C4-2B (cell line): ENCODE measurements around the gene GPS2.
A peak's percentile ranks its signal among the peaks of the same experiment; 100 is the strongest.

Experiments
- H3K27ac ChIP-seq: fragments of 450-650 bp; 2 replicates; pipeline ENCODE4 v1.5.1; 2017
- ZFX ChIP-seq: fragments of 450-650 bp; IDR thresholded peaks from 2 replicates; pipeline ENCODE4 v1.6.1; 2017
- TF ChIP-seq, protein P1 (sequence below): fragments of 450-650 bp; conservative IDR thresholded peaks from 2 replicates; pipeline ENCODE4 v1.5.1; 2017; ENCODE audit warnings: mild to moderate bottlenecking

GPS2 gene

DNA sequence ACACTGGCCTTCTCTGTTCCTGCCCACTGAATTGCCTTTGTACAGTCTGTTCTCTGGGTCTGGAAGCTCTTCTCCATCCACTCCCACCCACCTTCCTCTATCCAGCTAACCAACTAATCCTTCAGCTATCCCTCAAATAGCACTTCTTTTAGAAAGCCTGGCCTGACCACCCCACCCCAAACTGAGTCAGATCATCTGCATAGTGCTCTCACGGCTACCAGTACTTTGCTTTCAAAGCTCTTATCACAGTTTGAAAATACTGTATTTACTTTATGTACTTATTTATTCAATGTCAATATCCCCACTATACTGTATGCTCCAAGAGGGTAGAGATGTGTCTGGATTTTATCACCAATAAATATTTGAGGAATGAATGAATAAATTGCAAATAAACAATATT is 48.4 kb downstream of the GPS2 start:
- TF ChIP-seq ZFX, result no peak
- TF ChIP-seq, protein P1, sequence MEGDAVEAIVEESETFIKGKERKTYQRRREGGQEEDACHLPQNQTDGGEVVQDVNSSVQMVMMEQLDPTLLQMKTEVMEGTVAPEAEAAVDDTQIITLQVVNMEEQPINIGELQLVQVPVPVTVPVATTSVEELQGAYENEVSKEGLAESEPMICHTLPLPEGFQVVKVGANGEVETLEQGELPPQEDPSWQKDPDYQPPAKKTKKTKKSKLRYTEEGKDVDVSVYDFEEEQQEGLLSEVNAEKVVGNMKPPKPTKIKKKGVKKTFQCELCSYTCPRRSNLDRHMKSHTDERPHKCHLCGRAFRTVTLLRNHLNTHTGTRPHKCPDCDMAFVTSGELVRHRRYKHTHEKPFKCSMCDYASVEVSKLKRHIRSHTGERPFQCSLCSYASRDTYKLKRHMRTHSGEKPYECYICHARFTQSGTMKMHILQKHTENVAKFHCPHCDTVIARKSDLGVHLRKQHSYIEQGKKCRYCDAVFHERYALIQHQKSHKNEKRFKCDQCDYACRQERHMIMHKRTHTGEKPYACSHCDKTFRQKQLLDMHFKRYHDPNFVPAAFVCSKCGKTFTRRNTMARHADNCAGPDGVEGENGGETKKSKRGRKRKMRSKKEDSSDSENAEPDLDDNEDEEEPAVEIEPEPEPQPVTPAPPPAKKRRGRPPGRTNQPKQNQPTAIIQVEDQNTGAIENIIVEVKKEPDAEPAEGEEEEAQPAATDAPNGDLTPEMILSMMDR, result no peak
- H3K27ac ChIP-seq, result peak overlapping the region; percentile 16

DNA sequence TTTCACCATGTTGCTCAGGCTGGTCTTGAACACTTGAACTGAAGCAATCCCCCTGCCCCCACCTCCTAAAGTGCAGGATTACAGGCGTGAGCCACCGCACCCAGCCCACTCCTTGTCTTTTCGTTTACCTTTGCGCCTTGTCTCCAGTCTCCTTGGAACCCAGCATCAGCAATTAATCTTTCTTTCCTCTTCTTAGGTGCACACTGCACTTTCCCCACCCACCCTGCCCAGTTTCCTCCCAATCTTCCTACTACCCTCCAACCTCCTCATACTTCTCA is 51.4 kb downstream of the GPS2 start:
- no peak for TF ChIP-seq ZFX
- TF ChIP-seq, protein P1, result no peak
- H3K27ac ChIP-seq, result peak overlapping the region; percentile 99

DNA sequence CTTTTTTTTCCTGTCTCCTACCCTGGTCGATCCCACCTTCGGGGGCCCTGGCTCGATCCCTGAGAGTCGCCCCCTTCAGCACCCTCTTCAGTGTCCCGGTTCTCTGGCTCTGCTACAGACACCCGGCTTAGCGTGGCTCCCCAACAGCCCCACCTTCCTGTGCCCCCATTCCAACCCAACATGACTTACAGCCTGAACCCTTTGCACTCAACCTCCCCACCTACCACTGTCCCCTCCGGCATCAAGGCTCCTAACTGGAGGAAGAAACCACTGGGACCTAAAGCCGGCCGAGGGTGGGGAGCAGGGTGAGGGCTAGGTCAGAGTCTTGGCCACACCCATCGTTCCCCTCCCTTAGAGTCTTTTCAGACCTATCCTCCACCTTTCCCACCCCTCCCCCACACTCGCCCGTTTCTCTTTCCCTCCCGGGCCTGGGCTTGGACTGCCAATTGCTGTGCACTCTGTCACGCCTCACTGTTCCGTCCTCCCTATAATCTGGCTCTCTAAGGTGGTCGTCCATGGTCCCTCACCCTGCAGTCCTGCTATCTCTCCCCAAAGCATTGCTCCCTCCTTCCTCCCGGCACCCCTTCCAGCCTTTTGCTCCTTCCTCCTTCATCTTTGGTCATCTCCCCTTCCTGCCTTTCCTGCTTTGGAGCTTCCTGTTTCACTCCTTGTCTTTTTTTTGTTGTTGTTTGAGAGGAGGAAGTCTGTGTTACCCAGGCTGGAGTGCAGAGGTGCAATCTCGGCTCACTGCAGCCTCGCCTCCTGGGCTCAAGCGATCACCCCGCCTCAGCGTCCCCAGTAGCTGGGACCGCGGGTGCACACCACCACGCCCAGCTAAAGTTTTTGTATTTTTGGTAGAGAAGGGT is 52.0 kb downstream of the GPS2 start:
- no peak for TF ChIP-seq ZFX
- TF ChIP-seq, protein P1, result no peak

More for the DNA sequence above, 52.0 kb downstream of the GPS2 start:
- H3K27ac ChIP-seq, result peak overlapping the region; percentile 99
